Neural progenitor cell (in vitro differentiated cells): Measurements from ENCODE around the gene SCGB1D2. TPM values are rescaled to one million over a fixed set of nuclear protein-coding genes. Genes with fewer than 3 reads are reported as not detected.

Experiments
- DNase-seq: peaks from one replicate; pipeline ENCODE4 v3.0.0-alpha.2; 2016; ENCODE audit warnings: low spot score
- H2AFZ ChIP-seq: fragments of 200-600 bp; sonication (generic); replicated peaks from 2 replicates; pipeline ENCODE4 v1.6.1; 2016; ENCODE audit warnings: antibody characterized with exemption
- H3F3A ChIP-seq: fragments of 200-600 bp; sonication (generic); 2 replicates; pipeline ENCODE4 v1.6.1; 2016; ENCODE audit warnings: antibody characterized with exemption, low read depth
- H3K27ac ChIP-seq: fragments of 200-600 bp; sonication (generic); 2 replicates; pipeline ENCODE4 v1.5.1; 2016; ENCODE audit warnings: mild to moderate bottlenecking
- H3K27me3 ChIP-seq: fragments of 200-600 bp; sonication (generic); 2 replicates; pipeline ENCODE4 v1.6.1; 2016; ENCODE audit warnings: mild to moderate bottlenecking, moderate library complexity
- H3K36me3 ChIP-seq: fragments of 200-600 bp; sonication (generic); 2 replicates; pipeline ENCODE4 v1.5.1; 2016
- H3K4me1 ChIP-seq: fragments of 200-600 bp; sonication (generic); 2 replicates; pipeline ENCODE4 v1.6.1; 2016; ENCODE audit warnings: mixed run types
- H3K4me2 ChIP-seq: fragments of 200-600 bp; sonication (generic); 2 replicates; pipeline ENCODE4 v1.6.1; 2016
- H3K4me3 ChIP-seq: fragments of 200-600 bp; sonication (generic); 2 replicates; pipeline ENCODE4 v1.5.1; 2016
- H3K79me2 ChIP-seq: fragments of 200-600 bp; sonication (generic); 2 replicates; pipeline ENCODE4 v1.6.1; 2016; ENCODE audit warnings: low read depth
- H3K9ac ChIP-seq: fragments of 200-600 bp; sonication (generic); 2 replicates; pipeline ENCODE4 v1.6.1; 2016
- H3K9me3 ChIP-seq: fragments of 200-600 bp; sonication (generic); 2 replicates; pipeline ENCODE4 v1.5.1; 2016; ENCODE audit warnings: low read depth
- H4K20me1 ChIP-seq: fragments of 200-600 bp; sonication (generic); 2 replicates; pipeline ENCODE4 v1.6.1; 2016; ENCODE audit warnings: low read depth
- H3K27ac Mint-ChIP-seq: 3 replicates; pipeline ENCODE4 v1.8.0; 2021; ENCODE audit warnings: mixed read lengths
- H3K27me3 Mint-ChIP-seq: 2 replicates; pipeline ENCODE4 v1.8.0; 2022; ENCODE audit warnings: low read depth, mild to moderate bottlenecking, inconsistent platforms, moderate library complexity, mixed read lengths; ENCODE audit not compliant: insufficient read depth
- H3K36me3 Mint-ChIP-seq: 3 replicates; pipeline ENCODE4 v1.8.0; 2021; ENCODE audit warnings: mixed read lengths
- H3K4me1 Mint-ChIP-seq: 3 replicates; pipeline ENCODE4 v1.8.0; 2021; ENCODE audit warnings: mixed read lengths
- H3K4me3 Mint-ChIP-seq: 3 replicates; pipeline ENCODE4 v1.8.0; 2021; ENCODE audit warnings: mild to moderate bottlenecking, moderate library complexity, mixed read lengths
- H3K9me3 Mint-ChIP-seq: 3 replicates; pipeline ENCODE4 v1.8.0; 2020; ENCODE audit warnings: mixed read lengths
- EZH2 ChIP-seq: fragments of 200-600 bp; sonication (generic); IDR thresholded peaks from 2 replicates; pipeline ENCODE4 v1.6.1; 2017; ENCODE audit warnings: antibody characterized with exemption, mild to moderate bottlenecking, moderate library complexity
- EZH2phosphoT487 ChIP-seq: fragments of 200-600 bp; sonication (generic); IDR thresholded peaks from 2 replicates; pipeline ENCODE4 v1.6.1; 2017; ENCODE audit warnings: antibody characterized with exemption
- total RNA-seq: library from RNA; depleted of rRNA; stranded (reverse); fragments of >200 nt; gene quantifications from 2 replicates; pipeline ENCODE4 v1.2.3, GENCODE V29; 2015; ENCODE audit warnings: low replicate concordance
- TF ChIP-seq, protein P1 (sequence below): fragments of 200-600 bp; sonication (generic); IDR thresholded peaks from 2 replicates; pipeline ENCODE4 v1.5.1; 2017; ENCODE audit warnings: antibody characterized with exemption, mild to moderate bottlenecking

SCGB1D2 gene
- total RNA-seq, 1 donor from 2014 or later, result not detected

DNA sequence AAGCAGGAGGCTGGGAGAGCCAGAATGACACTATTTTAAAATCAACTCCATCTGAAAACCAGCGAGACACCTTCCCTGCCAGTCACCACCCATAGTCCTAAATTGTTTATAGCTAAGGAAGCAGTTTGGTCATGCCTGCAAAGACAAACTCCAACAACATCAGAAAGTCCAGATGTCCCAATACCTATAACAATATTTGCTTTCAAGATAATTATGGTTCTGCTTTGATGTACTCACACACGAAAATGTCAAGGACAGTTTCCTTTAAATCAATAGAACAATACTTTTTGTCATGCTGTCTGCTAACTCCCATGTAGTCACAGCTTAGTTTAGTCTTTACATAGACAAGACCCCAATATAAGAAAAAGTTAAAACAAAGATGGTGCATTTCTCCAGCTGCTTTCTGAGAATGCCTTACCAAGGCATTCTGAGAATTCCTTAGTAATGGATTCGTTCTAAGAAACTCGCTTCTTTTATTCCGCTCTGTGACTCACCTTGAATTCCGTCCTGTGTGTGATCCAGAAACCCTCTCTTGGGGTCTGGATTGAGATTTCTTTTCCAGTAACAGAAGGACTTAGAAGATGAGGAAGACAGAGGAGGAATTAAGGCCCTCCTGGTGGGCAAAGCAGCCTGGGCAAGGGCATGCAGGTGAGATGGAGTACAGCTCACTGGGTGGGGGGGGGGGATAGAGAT, 18.4 kb downstream of the SCGB1D2 start:
- Histone ChIP-seq H3K36me3 (no peaks in the 10 kb centered on the region), H3K4me2 (no peak overlapping the region), H2AFZ (no peak overlapping the region), H3K4me1 (no peaks in the 10 kb centered on the region), H3K4me3 (no peak overlapping the region), H3K9ac (no peak overlapping the region), H4K20me1 (no peaks in the 10 kb centered on the region), H3K27ac (no peak overlapping the region), H3K79me2 (no peaks in the 10 kb centered on the region), H3F3A (no peaks in the 10 kb centered on the region), H3K9me3 (no peaks in the 10 kb centered on the region), H3K27me3 (no peaks in the 10 kb centered on the region)
- Mint-ChIP-seq H3K4me3 (no peak overlapping the region), H3K27ac (no peak overlapping the region), H3K27me3 (peaks cover 5% of the 10 kb centered on the region), H3K36me3 (no peaks in the 10 kb centered on the region), H3K9me3 (peaks cover 2% of the 10 kb centered on the region), H3K4me1 (no peaks in the 10 kb centered on the region)
- DNase-seq, result no peak
- no peak for TF ChIP-seq EZH2
- TF ChIP-seq EZH2phosphoT487, result no peak
- TF ChIP-seq, protein P1, sequence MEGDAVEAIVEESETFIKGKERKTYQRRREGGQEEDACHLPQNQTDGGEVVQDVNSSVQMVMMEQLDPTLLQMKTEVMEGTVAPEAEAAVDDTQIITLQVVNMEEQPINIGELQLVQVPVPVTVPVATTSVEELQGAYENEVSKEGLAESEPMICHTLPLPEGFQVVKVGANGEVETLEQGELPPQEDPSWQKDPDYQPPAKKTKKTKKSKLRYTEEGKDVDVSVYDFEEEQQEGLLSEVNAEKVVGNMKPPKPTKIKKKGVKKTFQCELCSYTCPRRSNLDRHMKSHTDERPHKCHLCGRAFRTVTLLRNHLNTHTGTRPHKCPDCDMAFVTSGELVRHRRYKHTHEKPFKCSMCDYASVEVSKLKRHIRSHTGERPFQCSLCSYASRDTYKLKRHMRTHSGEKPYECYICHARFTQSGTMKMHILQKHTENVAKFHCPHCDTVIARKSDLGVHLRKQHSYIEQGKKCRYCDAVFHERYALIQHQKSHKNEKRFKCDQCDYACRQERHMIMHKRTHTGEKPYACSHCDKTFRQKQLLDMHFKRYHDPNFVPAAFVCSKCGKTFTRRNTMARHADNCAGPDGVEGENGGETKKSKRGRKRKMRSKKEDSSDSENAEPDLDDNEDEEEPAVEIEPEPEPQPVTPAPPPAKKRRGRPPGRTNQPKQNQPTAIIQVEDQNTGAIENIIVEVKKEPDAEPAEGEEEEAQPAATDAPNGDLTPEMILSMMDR, result no peak

DNA sequence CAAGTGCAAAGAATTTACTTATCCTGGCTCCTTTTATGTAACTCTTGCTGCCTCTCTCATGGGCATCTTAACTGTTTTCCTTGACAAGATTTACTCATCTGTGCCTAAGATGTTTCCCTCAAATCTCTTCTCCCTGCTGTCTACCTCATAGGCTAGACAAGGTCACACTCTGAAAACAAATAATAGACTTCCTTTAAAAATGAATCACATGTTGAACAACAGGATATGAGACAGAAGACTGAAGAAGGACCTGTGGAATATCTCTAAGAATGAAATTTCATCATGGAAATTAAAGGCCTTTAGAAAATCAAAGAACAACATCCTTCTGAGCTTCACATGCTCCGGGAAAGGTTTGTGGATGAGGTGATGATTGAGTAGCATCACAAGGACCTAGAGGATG, 22.0 kb downstream of the SCGB1D2 start:
- H2AFZ ChIP-seq, result no peak overlapping the region
- no peaks in the 10 kb centered on the region for H3K9me3 ChIP-seq
- no peak for DNase-seq
- Mint-ChIP-seq H3K4me3 (no peak overlapping the region), H3K4me1 (no peaks in the 10 kb centered on the region), H3K36me3 (no peaks in the 10 kb centered on the region), H3K27ac (no peak overlapping the region), H3K27me3 (peaks cover 7% of the 10 kb centered on the region), H3K9me3 (peaks cover 2% of the 10 kb centered on the region)
- no peaks in the 10 kb centered on the region for H3K79me2 ChIP-seq
- no peak overlapping the region for H3K4me2 ChIP-seq
- H3K4me1 ChIP-seq, result no peaks in the 10 kb centered on the region
- no peaks in the 10 kb centered on the region for H4K20me1 ChIP-seq
- no peaks in the 10 kb centered on the region for H3F3A ChIP-seq
- no peak overlapping the region for H3K4me3 ChIP-seq
- no peaks in the 10 kb centered on the region for H3K36me3 ChIP-seq
- TF ChIP-seq, protein P1, result no peak
- TF ChIP-seq EZH2phosphoT487 (no peak), EZH2 (no peak)
- H3K27me3 ChIP-seq, result no peaks in the 10 kb centered on the region
- no peak overlapping the region for H3K9ac ChIP-seq
- no peak overlapping the region for H3K27ac ChIP-seq

DNA sequence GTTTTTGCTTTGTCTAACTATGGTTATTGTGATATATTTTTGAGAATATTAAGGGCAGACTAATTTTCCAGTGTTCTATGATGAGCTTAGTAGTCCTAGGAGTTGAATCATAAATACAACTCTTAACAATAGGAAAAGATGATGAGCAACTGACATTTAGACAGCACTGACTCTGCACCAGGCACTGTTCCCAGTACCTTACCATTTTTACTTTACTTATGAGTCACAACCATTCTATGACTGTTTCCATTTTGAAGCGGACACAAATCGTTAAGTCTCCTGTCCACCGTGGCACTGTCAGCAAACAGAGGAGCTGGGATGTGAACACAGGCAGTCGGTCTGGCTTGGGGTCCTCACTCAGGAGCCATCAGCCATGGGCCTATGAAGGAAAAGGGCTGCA, 24.5 kb downstream of the SCGB1D2 start:
- no peaks in the 10 kb centered on the region for H3K4me1 Mint-ChIP-seq
- H3K9me3 Mint-ChIP-seq, result peaks cover 2% of the 10 kb centered on the region
- no peak overlapping the region for H3K4me3 Mint-ChIP-seq
- no peak overlapping the region for H3K4me3 ChIP-seq
- H3K36me3 ChIP-seq, result no peaks in the 10 kb centered on the region
- H3K27me3 Mint-ChIP-seq, result peaks cover 7% of the 10 kb centered on the region
- H3K9ac ChIP-seq, result no peak overlapping the region
- H3K27me3 ChIP-seq, result no peaks in the 10 kb centered on the region
- no peaks in the 10 kb centered on the region for H3K79me2 ChIP-seq
- H3F3A ChIP-seq, result no peaks in the 10 kb centered on the region
- no peak overlapping the region for H2AFZ ChIP-seq
- TF ChIP-seq EZH2, result no peak
- no peak for TF ChIP-seq EZH2phosphoT487
- TF ChIP-seq, protein P1, result no peak
- H3K27ac Mint-ChIP-seq, result no peak overlapping the region
- H3K4me2 ChIP-seq, result no peak overlapping the region
- no peaks in the 10 kb centered on the region for H4K20me1 ChIP-seq
- H3K36me3 Mint-ChIP-seq, result no peaks in the 10 kb centered on the region
- H3K4me1 ChIP-seq, result no peaks in the 10 kb centered on the region
- DNase-seq, result no peak
- H3K27ac ChIP-seq, result no peak overlapping the region
- no peaks in the 10 kb centered on the region for H3K9me3 ChIP-seq
